ENCODE measurements around the gene SLC15A5.

- TF ChIP-seq POLR2A (IDR thresholded peaks at IDR 0.05) (no peak), CTCF (IDR thresholded peaks at IDR 0.05) (no peak)
Measured at GRCh38 chr12:16148938-16149337, 128.5 kb downstream of the SLC15A5 start.
